ENCODE results near the gene PIPOX. TPM values are rescaled to one million over a fixed set of nuclear protein-coding genes. Genes with fewer than 3 reads are reported as not detected.

The PIPOX gene
- total RNA-seq, 1 donor from 2014 or later = 1.5 TPM

DNA sequence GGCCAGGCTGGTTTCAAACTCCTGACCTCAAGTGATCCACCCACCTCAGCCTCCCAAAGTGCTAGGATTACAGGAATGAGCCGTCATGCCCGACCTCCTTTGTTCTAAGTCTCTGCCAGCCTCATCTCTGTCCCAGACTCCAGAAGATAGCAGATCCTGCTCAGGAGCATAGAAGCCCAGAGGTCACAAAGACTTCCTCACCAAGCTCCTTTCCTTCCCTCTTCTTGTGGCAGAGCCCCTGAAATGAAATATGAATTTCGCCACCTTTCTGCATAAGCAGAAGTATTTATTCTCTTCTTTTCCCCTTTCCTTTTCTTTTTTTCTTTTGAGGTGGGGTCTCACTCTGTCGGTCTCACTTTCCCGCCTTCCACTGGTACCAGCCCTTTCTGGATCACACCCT is 11.5 kb upstream of the PIPOX start:
- H3K27ac Mint-ChIP-seq (ENCODE audit: unreplicated experiment) = no peak overlapping the region
- H3K9me3 Mint-ChIP-seq (ENCODE audit: low read depth) = peaks cover 17% of the 10 kb centered on the region
- H3K4me1 Mint-ChIP-seq (ENCODE audit: low read depth) = peaks cover 11% of the 10 kb centered on the region
- TF ChIP-seq, protein P1, sequence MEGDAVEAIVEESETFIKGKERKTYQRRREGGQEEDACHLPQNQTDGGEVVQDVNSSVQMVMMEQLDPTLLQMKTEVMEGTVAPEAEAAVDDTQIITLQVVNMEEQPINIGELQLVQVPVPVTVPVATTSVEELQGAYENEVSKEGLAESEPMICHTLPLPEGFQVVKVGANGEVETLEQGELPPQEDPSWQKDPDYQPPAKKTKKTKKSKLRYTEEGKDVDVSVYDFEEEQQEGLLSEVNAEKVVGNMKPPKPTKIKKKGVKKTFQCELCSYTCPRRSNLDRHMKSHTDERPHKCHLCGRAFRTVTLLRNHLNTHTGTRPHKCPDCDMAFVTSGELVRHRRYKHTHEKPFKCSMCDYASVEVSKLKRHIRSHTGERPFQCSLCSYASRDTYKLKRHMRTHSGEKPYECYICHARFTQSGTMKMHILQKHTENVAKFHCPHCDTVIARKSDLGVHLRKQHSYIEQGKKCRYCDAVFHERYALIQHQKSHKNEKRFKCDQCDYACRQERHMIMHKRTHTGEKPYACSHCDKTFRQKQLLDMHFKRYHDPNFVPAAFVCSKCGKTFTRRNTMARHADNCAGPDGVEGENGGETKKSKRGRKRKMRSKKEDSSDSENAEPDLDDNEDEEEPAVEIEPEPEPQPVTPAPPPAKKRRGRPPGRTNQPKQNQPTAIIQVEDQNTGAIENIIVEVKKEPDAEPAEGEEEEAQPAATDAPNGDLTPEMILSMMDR (IDR thresholded peaks at IDR 0.05) = no peak
- no peak for DNase-seq (ENCODE audit: low spot score)
- peaks cover 13% of the 10 kb centered on the region for H3K36me3 Mint-ChIP-seq (ENCODE audit: low read depth)
- peaks cover 47% of the 10 kb centered on the region for H3K27me3 Mint-ChIP-seq (ENCODE audit: low read depth)
- H3K4me3 Mint-ChIP-seq (ENCODE audit: unreplicated experiment) = no peak overlapping the region

DNA sequence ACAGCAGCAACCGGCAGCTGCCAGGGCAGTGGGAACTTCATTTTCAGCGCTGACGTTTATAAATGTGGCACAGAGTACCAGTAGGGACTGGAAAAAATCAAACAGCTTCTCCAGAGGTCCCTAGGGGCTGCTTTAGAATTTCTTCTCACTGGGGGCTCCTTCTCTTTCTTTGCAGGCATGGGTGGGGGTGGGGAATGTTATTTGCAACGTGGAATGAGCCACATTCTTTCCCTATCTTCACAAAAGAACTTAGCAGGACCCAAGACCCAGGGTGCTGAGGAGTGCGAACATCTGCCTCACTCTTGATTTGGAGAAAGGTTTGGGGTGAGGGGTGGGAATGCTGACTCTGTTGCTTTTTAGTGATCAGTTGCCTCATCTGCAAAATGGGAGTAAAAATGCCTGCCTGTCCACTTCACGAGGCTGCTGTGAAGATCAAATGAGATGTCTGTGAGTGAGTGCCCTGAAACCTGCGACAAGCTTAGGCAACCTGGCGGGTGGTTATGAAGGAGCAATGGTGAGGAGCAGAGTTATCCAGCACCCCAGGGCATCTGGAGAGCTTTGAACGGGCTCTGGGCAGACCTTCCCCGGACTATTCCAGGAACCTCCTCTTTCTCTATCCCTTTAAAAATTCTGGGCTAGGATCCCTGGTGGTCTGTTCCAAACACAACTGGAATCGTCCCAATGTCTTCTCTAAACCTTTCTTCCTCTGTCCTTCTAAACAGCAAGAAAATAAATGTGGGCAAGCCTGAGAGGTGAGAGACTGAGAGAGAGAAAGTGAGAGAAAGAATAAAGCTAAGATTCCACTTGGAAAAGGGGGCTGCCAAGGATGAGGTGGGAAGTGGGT is 10.7 kb upstream of the PIPOX start:
- Mint-ChIP-seq H3K4me1 (ENCODE audit: low read depth) (peaks cover 11% of the 10 kb centered on the region), H3K27me3 (ENCODE audit: low read depth) (peaks cover 40% of the 10 kb centered on the region), H3K4me3 (ENCODE audit: unreplicated experiment) (no peak overlapping the region), H3K36me3 (ENCODE audit: low read depth) (peaks cover 13% of the 10 kb centered on the region), H3K9me3 (ENCODE audit: low read depth) (peaks cover 17% of the 10 kb centered on the region), H3K27ac (ENCODE audit: unreplicated experiment) (no peak overlapping the region)
- TF ChIP-seq, protein P1 (IDR thresholded peaks at IDR 0.05) = no peak
- DNase-seq (ENCODE audit: low spot score) = no peak

DNA sequence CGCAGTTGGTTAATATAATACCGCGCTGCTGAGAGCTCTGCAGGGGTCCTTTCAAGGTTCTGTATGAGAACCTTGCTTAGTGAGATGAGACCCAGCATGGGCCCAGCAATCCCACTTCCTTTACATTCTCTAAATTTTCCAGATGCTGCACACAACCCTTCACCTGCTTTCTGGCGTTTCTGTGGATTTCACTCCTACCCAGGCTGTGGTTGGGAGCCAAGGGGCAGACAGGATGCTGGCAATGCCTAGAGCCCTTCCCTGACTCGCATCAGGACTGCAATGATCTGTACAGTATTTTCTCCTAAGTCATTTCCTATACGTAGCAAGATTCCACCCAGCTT is 10.1 kb upstream of the PIPOX start:
- no peak for DNase-seq (ENCODE audit: low spot score)
- Mint-ChIP-seq H3K27me3 (ENCODE audit: low read depth) (peaks cover 35% of the 10 kb centered on the region), H3K9me3 (ENCODE audit: low read depth) (peaks cover 17% of the 10 kb centered on the region), H3K4me3 (ENCODE audit: unreplicated experiment) (no peak overlapping the region), H3K27ac (ENCODE audit: unreplicated experiment) (no peak overlapping the region), H3K4me1 (ENCODE audit: low read depth) (peaks cover 11% of the 10 kb centered on the region), H3K36me3 (ENCODE audit: low read depth) (peaks cover 13% of the 10 kb centered on the region)
- TF ChIP-seq, protein P1 (IDR thresholded peaks at IDR 0.05) = no peak

DNA sequence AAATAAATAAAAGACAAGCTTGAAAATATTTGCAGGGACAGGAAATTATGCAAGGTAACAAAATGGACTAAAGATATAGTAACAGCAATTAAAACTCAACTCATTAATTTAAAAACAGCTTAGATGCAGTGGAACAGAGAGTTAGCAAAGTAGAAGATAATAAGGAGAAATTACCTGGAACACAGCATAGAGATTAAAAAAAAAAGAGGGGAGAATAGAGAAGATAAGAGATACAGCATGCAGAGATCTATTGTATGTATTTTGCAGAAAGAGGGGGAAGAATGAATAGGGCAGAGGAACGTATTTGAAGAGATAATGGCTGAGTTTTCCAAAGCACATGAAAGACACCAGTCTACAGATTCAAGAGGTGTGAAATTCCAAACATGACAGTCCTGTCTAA is 8.4 kb upstream of the PIPOX start:
- Mint-ChIP-seq H3K4me1 (ENCODE audit: low read depth) (peaks cover 11% of the 10 kb centered on the region), H3K4me3 (ENCODE audit: unreplicated experiment) (no peak overlapping the region), H3K36me3 (ENCODE audit: low read depth) (peaks cover 11% of the 10 kb centered on the region), H3K27ac (ENCODE audit: unreplicated experiment) (no peak overlapping the region), H3K27me3 (ENCODE audit: low read depth) (peaks cover 25% of the 10 kb centered on the region), H3K9me3 (ENCODE audit: low read depth) (peaks cover 17% of the 10 kb centered on the region)
- no peak for DNase-seq (ENCODE audit: low spot score)
- TF ChIP-seq, protein P1 (IDR thresholded peaks at IDR 0.05) = no peak

DNA sequence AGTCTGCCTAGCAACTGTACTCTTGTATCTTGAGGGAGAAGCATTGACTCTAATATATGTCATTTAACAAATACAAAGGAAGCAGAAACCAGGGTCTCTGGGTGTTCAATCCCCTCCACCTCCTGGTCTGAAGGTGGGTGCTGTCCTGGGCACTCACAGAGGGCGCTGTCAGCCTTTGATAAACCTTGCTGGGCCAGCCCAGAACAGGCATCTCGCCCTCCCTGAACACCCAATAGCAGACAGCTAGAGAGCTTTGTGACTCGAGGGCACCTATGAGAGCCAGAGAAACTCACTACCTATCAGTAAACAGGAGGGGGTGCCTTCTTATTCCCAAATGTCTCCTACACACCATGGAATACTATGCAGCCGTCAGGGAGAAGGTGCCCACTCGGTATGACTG is 6.4 kb upstream of the PIPOX start:
- no peak for DNase-seq (ENCODE audit: low spot score)
- Mint-ChIP-seq H3K27me3 (ENCODE audit: low read depth) (peaks cover 19% of the 10 kb centered on the region), H3K27ac (ENCODE audit: unreplicated experiment) (no peak overlapping the region), H3K36me3 (ENCODE audit: low read depth) (peaks cover 11% of the 10 kb centered on the region), H3K4me3 (ENCODE audit: unreplicated experiment) (no peak overlapping the region), H3K9me3 (ENCODE audit: low read depth) (peaks cover 17% of the 10 kb centered on the region), H3K4me1 (ENCODE audit: low read depth) (peaks cover 24% of the 10 kb centered on the region)
- TF ChIP-seq, protein P1 (IDR thresholded peaks at IDR 0.05) = no peak
